Skeletal muscle tissue (tissue), 4 donors: Measurements from ENCODE around the gene MCL1. TPM values are rescaled to one million over a fixed set of nuclear protein-coding genes. Genes with fewer than 3 reads are reported as not detected.
"Not testable (repeated sequence)": the region's sequence is repeated elsewhere in the genome, so short reads cannot be mapped to it uniquely, and the experiment has no call there.

ENCODE experiments used
- H3K27ac ChIP-seq: one replicate; pipeline ENCODE4 v1.7.0; 2013; ENCODE audit warnings: mild to moderate bottlenecking, low read depth, low read length, inconsistent platforms
- H3K27me3 ChIP-seq, 3 donors: one replicate each; pipeline ENCODE4 v1.7.0; 2013; ENCODE audit warnings: low read length in 3 of 3; ENCODE audit not compliant: control insufficient read depth in 3 of 3, insufficient read depth in 3 of 3
- H3K36me3 ChIP-seq, 3 donors: one replicate each; pipeline ENCODE4 v1.7.0; 2013; ENCODE audit warnings: low read length in 3 of 3; ENCODE audit not compliant: control insufficient read depth in 3 of 3, insufficient read depth in 3 of 3
- H3K4me1 ChIP-seq, 3 donors: one replicate each; pipeline ENCODE4 v1.7.0; 2013; ENCODE audit warnings: low read length in 3 of 3, mild to moderate bottlenecking in 3 of 3; ENCODE audit not compliant: control insufficient read depth in 3 of 3, insufficient read depth in 3 of 3
- H3K4me3 ChIP-seq, 3 donors: one replicate each; pipeline ENCODE4 v1.7.0; 2013; ENCODE audit warnings: low read length in 3 of 3
- H3K9ac ChIP-seq, 3 donors: one replicate each; pipeline ENCODE4 v1.7.0; 2013; ENCODE audit warnings: low read length in 3 of 3, mild to moderate bottlenecking in 3 of 3, moderate library complexity in 2 of 3, low read depth in 1 of 3
- H3K9me3 ChIP-seq, 3 donors: one replicate each; pipeline ENCODE4 v1.7.0; 2013; ENCODE audit warnings: low read length in 3 of 3; ENCODE audit not compliant: control insufficient read depth in 3 of 3
- total RNA-seq: library from RNA; depleted of rRNA; stranded (reverse); fragments of >200 nt; gene quantifications from one replicate; pipeline ENCODE4 v1.2.3, GENCODE V29; 2014
- donor health status: Osteomylitis.

The MCL1 gene
- total RNA-seq, 1 donor from 2014 or later = 157 TPM

- Histone ChIP-seq H3K9me3 (no peaks in the 10 kb centered on the region), H3K36me3 (no peaks in the 10 kb centered on the region), H3K27me3 (no peaks in the 10 kb centered on the region), H3K4me3 (no peak overlapping the region), H3K4me1 (peaks cover 0 to 10% (median 9%) of the 10 kb centered on the region in 3 donors), H3K27ac (peak overlapping the region; percentile 88), H3K9ac (no peak overlapping the region)
Measured at GRCh38 chr1:150603711-150604110, 24.3 kb upstream of the MCL1 start.

GRCh38 chr1:150602372-150602771, 23.0 kb upstream of the MCL1 start:
- not testable (repeated sequence) for H3K27me3 ChIP-seq, H3K4me3 ChIP-seq, H3K4me1 ChIP-seq, H3K9ac ChIP-seq, H3K36me3 ChIP-seq, H3K9me3 ChIP-seq, H3K27ac ChIP-seq

GRCh38 chr1:150601540-150601939, 22.1 kb upstream of the MCL1 start:
- H3K27me3 ChIP-seq = no peaks in the 10 kb centered on the region
- H3K4me1 ChIP-seq = peaks cover 0 to 10% (median 9%) of the 10 kb centered on the region in 3 donors
- no peaks in the 10 kb centered on the region for H3K9me3 ChIP-seq
- H3K36me3 ChIP-seq = no peaks in the 10 kb centered on the region
- H3K27ac ChIP-seq = no peak overlapping the region
- H3K9ac ChIP-seq = no peak overlapping the region
- no peak overlapping the region for H3K4me3 ChIP-seq

GRCh38 chr1:150598346-150598745, 18.9 kb upstream of the MCL1 start:
- H3K9me3 ChIP-seq, H3K27me3 ChIP-seq, H3K9ac ChIP-seq, H3K4me1 ChIP-seq, H3K27ac ChIP-seq, H3K4me3 ChIP-seq, H3K36me3 ChIP-seq: not testable (repeated sequence)

- H3K27ac ChIP-seq = no peak overlapping the region
- no peaks in the 10 kb centered on the region for H3K4me1 ChIP-seq
- no peak overlapping the region for H3K4me3 ChIP-seq
- no peaks in the 10 kb centered on the region for H3K9me3 ChIP-seq
- no peaks in the 10 kb centered on the region for H3K36me3 ChIP-seq
- no peak overlapping the region for H3K9ac ChIP-seq
- H3K27me3 ChIP-seq = no peaks in the 10 kb centered on the region
Measured at GRCh38 chr1:150596976-150597375, 17.6 kb upstream of the MCL1 start.

GRCh38 chr1:150596095-150596892, 16.9 kb upstream of the MCL1 start:
- no peak overlapping the region for H3K4me3 ChIP-seq
- H3K9ac ChIP-seq = no peak overlapping the region
- H3K27ac ChIP-seq = no peak overlapping the region
- no peaks in the 10 kb centered on the region for H3K4me1 ChIP-seq
- no peaks in the 10 kb centered on the region for H3K9me3 ChIP-seq
- H3K36me3 ChIP-seq = no peaks in the 10 kb centered on the region
- no peaks in the 10 kb centered on the region for H3K27me3 ChIP-seq

GRCh38 chr1:150582371-150582770, 3.0 kb upstream of the MCL1 start:
- no peaks in the 10 kb centered on the region for H3K27me3 ChIP-seq
- no peak overlapping the region for H3K9ac ChIP-seq
- no peaks in the 10 kb centered on the region for H3K9me3 ChIP-seq
- H3K4me3 ChIP-seq = no peak overlapping the region
- H3K4me1 ChIP-seq = peaks cover 6 to 9% (median 8%) of the 10 kb centered on the region in 3 donors
- peaks cover 9 to 13% (median 11%) of the 10 kb centered on the region in 3 donors for H3K36me3 ChIP-seq
- no peak overlapping the region for H3K27ac ChIP-seq

- not testable (repeated sequence) for H3K9ac ChIP-seq, H3K4me3 ChIP-seq, H3K27me3 ChIP-seq, H3K9me3 ChIP-seq, H3K4me1 ChIP-seq, H3K27ac ChIP-seq
- H3K36me3 ChIP-seq = peaks cover 13 to 17% (median 15%) of the 10 kb centered on the region in 3 donors
Measured at GRCh38 chr1:150581962-150582361, 2.6 kb upstream of the MCL1 start.

- H3K4me3 ChIP-seq, H3K9me3 ChIP-seq, H3K27ac ChIP-seq, H3K27me3 ChIP-seq: not testable (repeated sequence)
- peak overlapping the region in 1 of 3 donors; percentile 18 for H3K9ac ChIP-seq
- peaks cover 16 to 23% (median 20%) of the 10 kb centered on the region in 3 donors for H3K36me3 ChIP-seq
- peaks cover 6 to 13% (median 8%) of the 10 kb centered on the region in 3 donors for H3K4me1 ChIP-seq
Measured at GRCh38 chr1:150581437-150581836, 2.0 kb upstream of the MCL1 start.

- H3K9me3 ChIP-seq, H3K27ac ChIP-seq, H3K4me3 ChIP-seq, H3K27me3 ChIP-seq: not testable (repeated sequence)
- peaks cover 6 to 16% (median 8%) of the 10 kb centered on the region in 3 donors for H3K4me1 ChIP-seq
- peaks cover 16 to 27% (median 25%) of the 10 kb centered on the region in 3 donors for H3K36me3 ChIP-seq
- H3K9ac ChIP-seq = peak overlapping the region in 1 of 3 donors; percentile 18
Measured at GRCh38 chr1:150580966-150581365, 1.6 kb upstream of the MCL1 start.
